Erythroblast (primary cell): ENCODE results near the gene CHST12.

Source experiments
- GATA1 ChIP-seq: IDR thresholded peaks from 2 replicates; pipeline ENCODE4 v1.6.1; 2011; ENCODE audit warnings: low read depth, mild to moderate bottlenecking, control low read depth, low read length, moderate library complexity
- POLR2A ChIP-seq: IDR thresholded peaks from 2 replicates; pipeline ENCODE4 v1.6.1; 2011; ENCODE audit warnings: mild to moderate bottlenecking, low read length

DNA sequence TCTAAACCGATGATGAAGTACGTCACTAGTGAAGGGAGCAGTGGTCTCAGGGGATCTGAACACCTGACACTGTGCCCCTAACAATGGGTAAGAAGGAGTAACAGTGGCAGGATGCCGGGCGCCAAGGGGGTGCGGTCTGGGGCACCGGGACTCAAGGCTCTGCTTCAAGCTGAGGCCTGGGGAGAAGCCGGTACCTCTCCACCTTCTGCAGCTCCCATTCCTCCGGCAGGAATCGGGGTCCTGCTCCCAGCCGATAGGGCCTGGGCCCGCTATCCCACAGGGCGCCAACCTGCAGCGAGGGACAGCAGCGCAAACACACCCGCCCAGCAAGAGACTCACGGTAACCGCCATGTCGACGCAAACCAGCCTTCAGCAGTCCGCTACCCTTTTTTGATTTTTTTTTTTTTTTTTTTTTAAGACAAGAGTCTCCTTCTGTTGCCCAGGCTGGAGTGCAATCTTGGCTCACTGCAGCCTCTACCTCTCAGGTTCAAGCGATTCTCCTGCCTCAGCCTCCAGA lies 8.8 kb upstream of the CHST12 start:
- TF ChIP-seq POLR2A (no peak), GATA1 (no peak)
